Fibroblast of mammary gland (primary cell): Measurements from ENCODE around the gene LRFN2.

Experiments
- DNase-seq: peaks from one replicate; pipeline ENCODE4 v3.0.0-alpha.2; 2010; ENCODE audit warnings: low read depth
- H3K4me3 ChIP-seq: 2 replicates; pipeline ENCODE4 v1.5.1; 2011; ENCODE audit warnings: low read depth, mild to moderate bottlenecking, low read length, moderate library complexity; ENCODE audit not compliant: control insufficient read depth
- TF ChIP-seq, protein P1 (sequence below): conservative IDR thresholded peaks from 2 replicates; pipeline ENCODE4 v1.5.1; 2011; ENCODE audit warnings: low read depth, low read length, inconsistent platforms; ENCODE audit not compliant: control insufficient read depth, insufficient read depth

Gene LRFN2

DNA sequence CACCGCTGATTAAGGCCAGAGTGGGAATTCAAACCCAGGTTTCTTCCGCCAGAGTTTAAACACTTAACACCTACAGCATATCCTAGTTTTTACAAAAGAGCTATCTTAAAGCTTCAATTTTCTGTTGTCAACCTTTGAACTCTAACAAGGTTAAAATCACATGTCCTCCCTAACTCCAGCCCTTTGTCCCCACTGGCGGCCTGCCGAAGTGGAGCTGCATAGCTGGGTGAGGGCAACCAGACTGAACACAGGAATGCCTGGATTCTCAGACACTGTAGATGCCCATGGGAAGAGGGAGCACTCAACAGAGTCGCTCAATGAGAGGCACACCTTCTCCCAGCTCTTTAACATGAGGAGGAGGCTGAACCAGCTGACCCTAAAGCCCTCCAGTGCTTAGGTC is 59.1 kb downstream of the LRFN2 start:
- no peak overlapping the region for H3K4me3 ChIP-seq
- DNase-seq, result no peak
- TF ChIP-seq, protein P1, sequence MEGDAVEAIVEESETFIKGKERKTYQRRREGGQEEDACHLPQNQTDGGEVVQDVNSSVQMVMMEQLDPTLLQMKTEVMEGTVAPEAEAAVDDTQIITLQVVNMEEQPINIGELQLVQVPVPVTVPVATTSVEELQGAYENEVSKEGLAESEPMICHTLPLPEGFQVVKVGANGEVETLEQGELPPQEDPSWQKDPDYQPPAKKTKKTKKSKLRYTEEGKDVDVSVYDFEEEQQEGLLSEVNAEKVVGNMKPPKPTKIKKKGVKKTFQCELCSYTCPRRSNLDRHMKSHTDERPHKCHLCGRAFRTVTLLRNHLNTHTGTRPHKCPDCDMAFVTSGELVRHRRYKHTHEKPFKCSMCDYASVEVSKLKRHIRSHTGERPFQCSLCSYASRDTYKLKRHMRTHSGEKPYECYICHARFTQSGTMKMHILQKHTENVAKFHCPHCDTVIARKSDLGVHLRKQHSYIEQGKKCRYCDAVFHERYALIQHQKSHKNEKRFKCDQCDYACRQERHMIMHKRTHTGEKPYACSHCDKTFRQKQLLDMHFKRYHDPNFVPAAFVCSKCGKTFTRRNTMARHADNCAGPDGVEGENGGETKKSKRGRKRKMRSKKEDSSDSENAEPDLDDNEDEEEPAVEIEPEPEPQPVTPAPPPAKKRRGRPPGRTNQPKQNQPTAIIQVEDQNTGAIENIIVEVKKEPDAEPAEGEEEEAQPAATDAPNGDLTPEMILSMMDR, result no peak

DNA sequence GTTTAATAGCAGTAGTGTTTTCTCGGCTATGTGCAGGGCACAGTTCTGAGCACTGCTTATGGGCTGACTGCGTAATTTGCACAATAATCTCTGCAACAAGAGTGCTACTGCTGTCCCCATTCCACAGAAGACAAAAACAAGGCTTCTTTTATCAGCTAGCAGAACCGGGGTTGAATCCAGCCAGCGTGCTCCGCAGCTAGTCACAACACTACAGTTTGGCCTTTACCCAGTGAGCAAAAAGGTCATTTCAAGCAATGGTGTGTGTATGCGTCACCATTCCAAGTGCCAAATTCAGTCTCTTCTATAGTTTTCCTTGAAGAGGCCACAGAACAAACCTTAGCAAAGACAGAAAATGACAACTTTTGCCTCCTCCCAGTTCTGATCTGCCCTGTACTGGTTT is 61.1 kb downstream of the LRFN2 start:
- TF ChIP-seq, protein P1, result no peak
- no peak overlapping the region for H3K4me3 ChIP-seq
- no peak for DNase-seq

DNA sequence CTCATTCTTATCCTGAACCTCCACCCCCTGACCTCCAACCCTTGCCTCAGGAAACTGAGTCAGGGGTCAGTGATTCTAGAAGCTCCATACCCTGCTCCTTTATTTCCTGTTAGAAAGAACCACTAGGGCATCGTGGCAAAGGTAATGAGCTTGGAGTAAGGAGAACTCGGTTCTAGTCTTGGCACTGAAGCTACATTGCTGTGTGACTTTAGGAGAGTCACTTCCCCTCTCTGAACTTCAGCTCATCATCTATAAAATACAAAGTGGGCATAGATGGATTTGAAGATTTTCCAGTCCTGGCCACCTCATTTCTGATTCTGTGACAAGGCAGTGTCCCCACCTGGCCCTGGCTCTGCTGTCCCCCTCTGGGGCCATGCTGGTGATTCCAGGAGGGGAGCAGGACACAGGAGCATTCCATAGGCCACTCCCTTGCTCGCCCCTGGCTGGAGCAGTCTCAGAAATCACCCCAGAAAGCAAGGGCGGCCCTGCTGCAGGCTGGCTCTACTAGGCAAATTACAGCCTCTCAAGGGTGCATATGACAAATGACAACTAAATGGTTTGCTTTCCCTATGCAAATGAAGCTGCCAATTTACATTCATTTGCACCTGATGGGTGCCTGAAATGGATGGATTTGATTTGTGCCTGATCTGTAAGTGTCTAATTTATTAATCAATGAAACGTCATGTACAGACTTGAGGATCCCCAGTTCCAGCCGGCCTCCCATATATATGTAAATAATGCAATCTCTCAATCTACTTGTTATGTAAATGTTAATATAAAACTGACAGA is 62.2 kb downstream of the LRFN2 start:
- TF ChIP-seq, protein P1, result no peak
- no peak for DNase-seq
- no peak overlapping the region for H3K4me3 ChIP-seq

DNA sequence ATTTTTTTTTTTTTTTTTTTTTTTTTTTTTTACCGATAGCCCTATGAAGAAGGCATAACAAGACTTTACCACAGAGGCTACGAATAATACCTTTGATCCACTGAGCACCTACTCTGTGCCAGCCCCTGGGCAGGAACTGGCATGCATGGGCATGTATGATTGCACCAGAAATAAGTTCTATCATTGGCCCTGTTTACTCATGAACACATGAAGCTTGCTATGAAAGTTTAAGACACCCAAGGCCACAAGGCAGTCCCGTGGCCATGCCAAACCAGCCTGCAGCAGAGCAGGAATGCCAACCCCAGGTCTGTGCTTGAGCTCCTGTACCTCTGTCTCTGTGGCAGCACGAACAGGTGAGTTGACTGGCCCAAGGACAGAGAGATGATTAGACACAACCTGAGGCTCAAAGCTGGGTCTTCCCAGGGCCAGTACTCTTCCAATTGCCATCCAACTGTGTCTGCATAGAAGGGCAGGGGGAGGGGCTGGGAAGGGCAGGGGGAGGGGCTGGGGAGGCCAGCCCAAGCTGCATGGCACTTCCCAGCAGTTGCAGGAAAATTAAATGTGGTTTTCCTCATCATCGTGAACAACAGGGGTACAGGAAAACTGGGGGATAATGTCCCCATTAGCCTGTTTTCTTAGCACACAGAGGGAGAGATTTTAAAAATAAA is 63.5 kb downstream of the LRFN2 start:
- no peak for DNase-seq
- TF ChIP-seq, protein P1, result no peak
- no peak overlapping the region for H3K4me3 ChIP-seq

DNA sequence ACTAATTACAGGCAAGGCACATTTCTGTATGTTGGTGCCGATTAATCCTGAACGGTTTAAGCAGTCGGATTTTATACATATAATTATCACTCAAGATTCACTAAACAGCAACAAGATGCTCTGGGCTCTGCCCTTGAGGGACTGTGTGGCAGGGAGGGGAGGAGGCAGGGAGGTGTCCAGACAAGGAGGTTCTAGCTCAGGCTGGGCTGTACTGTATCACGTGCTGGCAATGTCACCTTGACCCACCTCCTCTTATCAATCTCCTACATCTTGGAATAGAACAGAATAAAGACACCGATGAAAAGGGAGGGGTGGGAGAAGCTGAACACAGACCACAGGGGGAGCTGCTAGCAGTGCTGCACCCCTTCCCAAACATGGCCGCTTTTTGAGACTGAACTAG is 65.7 kb downstream of the LRFN2 start:
- TF ChIP-seq, protein P1, result no peak
- no peak for DNase-seq
- H3K4me3 ChIP-seq, result no peak overlapping the region

DNA sequence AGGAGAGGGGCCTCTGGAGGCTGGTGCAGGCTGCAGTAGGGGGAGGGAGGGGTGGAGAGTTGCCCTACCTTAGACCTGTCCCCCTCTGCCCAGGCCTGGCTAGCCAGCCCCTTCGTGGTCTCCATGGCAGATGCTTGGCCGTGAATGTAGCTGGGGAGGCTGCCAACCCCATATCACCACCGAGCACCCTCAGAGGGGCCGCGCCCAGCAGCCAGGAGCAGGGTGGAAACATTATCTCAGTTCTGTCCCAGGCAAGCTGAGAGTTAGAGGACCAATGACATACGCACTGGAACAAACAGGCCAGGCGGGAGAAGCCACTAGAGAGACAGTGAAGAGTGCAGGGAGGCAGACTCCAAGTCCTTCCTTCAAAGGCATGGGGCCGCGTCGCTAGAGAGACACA is 66.5 kb downstream of the LRFN2 start:
- TF ChIP-seq, protein P1, result no peak
- DNase-seq, result no peak
- H3K4me3 ChIP-seq, result no peak overlapping the region
